HepG2 (cell line): ENCODE data around the gene ARAP3. TPM values are rescaled to one million over a fixed set of nuclear protein-coding genes. Genes with fewer than 3 reads are reported as not detected.

ENCODE experiments used
- ATAC-seq: fragments of 200-7000 bp; cut with Tn5 transposase; 3 replicates; pipeline ENCODE4 v1.9.1; 2020; ENCODE audit warnings: mild to moderate bottlenecking, moderate library complexity
- BruUV-seq: library from RNA; stranded (reverse); fragments of 400-500 nt; replicated peaks from 2 replicates; lab custom pipeline; 2021; lab: Mats Ljungman, UMichigan
- CTCF ChIA-PET: fragments of 300-600 bp; formaldehyde crosslinking; extraction: SDS; loops from one replicate; lab custom pipeline; 2021; ENCODE audit warnings: low total read pairs, inconsistent platforms, low intra/inter-chr PET ratio; lab: Yijun Ruan, JAX
- POLR2A ChIA-PET: fragments of 350-600 bp; sonication (Branson Sonifier 250); formaldehyde crosslinking; loops from one replicate; lab custom pipeline; 2020; ENCODE audit warnings: antibody characterized with exemption, inconsistent platforms; lab: Yijun Ruan, JAX
- DNase-seq: peaks from one replicate; pipeline ENCODE4 v3.0.0-alpha.2; 2015; ENCODE audit warnings: low spot score
- FAIRE-seq: peaks from 3 replicates; lab custom pipeline; 2011; peaks lifted over from hg19 to GRCh38; lab: Jason Lieb, UNC
- H2AFZ ChIP-seq: one replicate; pipeline ENCODE4 v1.6.1; 2011; ENCODE audit warnings: low read length, inconsistent platforms
- H3K27ac ChIP-seq: fragments of 300-600 bp; 3 replicates; pipeline ENCODE4 v1.8.0; 2011; ENCODE audit warnings: mixed run types, mild to moderate bottlenecking, mixed read lengths, low read length, inconsistent platforms; ENCODE audit not compliant: insufficient read depth; ENCODE audit errors: extremely low read length
- H3K27me3 ChIP-seq, 2 experiments: fragments of 200-600 bp in 1 of 2; 2 replicates in 1 of 2; 3 replicates in 1 of 2; pipeline versions ENCODE4 v1.6.0 to v1.8.0; 2011; ENCODE audit warnings: low read length in 2 of 2, mild to moderate bottlenecking in 2 of 2, moderate library complexity in 2 of 2, inconsistent platforms in 1 of 2; ENCODE audit not compliant: insufficient read depth in 2 of 2, control insufficient read depth in 1 of 2
- H3K36me3 ChIP-seq, 2 experiments: fragments of 200-600 bp in 1 of 2; replicated peaks in 1 of 2; 2 replicates in 1 of 2; 3 replicates in 1 of 2; pipeline versions ENCODE4 v1.5.1 to v1.8.0; 2011; ENCODE audit warnings: low read length in 2 of 2, inconsistent platforms in 1 of 2; ENCODE audit not compliant: insufficient read depth in 2 of 2, control insufficient read depth in 1 of 2
- H3K4me1 ChIP-seq: 2 replicates; pipeline ENCODE4 v1.5.1; 2012; ENCODE audit warnings: low read length, inconsistent platforms; ENCODE audit not compliant: insufficient read depth
- H3K4me2 ChIP-seq: 2 replicates; pipeline ENCODE4 v1.6.0; 2011; ENCODE audit warnings: low read depth, low read length, inconsistent platforms
- H3K4me3 ChIP-seq, 3 experiments: fragments of 200-600 bp in 1 of 3; sonication (generic), shearing (Covaris generic) in 1 of 3; replicated peaks in 1 of 3; 2 replicates each; pipeline ENCODE4 v1.5.1; 2011 to 2016; ENCODE audit warnings: low read length in 3 of 3, inconsistent platforms in 2 of 3, low read depth in 2 of 3, mild to moderate bottlenecking in 2 of 3, control low read depth in 1 of 3, mixed read lengths in 1 of 3; ENCODE audit not compliant: insufficient read depth in 1 of 3
- H3K79me2 ChIP-seq: one replicate; pipeline ENCODE4 v1.6.1; 2011; ENCODE audit warnings: low read length, inconsistent platforms; ENCODE audit not compliant: insufficient read depth
- H3K9ac ChIP-seq: 2 replicates; pipeline ENCODE4 v1.6.0; 2011; ENCODE audit warnings: mild to moderate bottlenecking, low read depth, low read length, inconsistent platforms; ENCODE audit not compliant: insufficient read depth
- H3K9me3 ChIP-seq: 2 replicates; pipeline ENCODE4 v1.5.1; 2012; ENCODE audit warnings: mild to moderate bottlenecking, low read length
- H4K20me1 ChIP-seq: 2 replicates; pipeline ENCODE4 v1.6.0; 2011; ENCODE audit warnings: inconsistent platforms, mild to moderate bottlenecking, low read length, moderate library complexity; ENCODE audit not compliant: insufficient read depth
- CEBPZ ChIP-seq: IDR thresholded peaks from 2 replicates; pipeline ENCODE4 v1.6.1; 2012; ENCODE audit warnings: low read length, improper control_type of control experiment
- CSRNP2 ChIP-seq: sonication (generic); formaldehyde crosslinking; conservative IDR thresholded peaks from 2 replicates; pipeline ENCODE4 v1.8.0; 2022; ENCODE audit warnings: low read depth, missing genetic modification reagents
- HNRNPUL1 ChIP-seq: fragments of 200-400 bp; formaldehyde crosslinking; IDR thresholded peaks from 2 replicates; pipeline ENCODE4 v1.6.1; 2017; ENCODE audit warnings: low read depth, mild to moderate bottlenecking, low read length, moderate library complexity
- IRF2 ChIP-seq: IDR thresholded peaks from 2 replicates; pipeline ENCODE4 v1.6.1; 2018; ENCODE audit warnings: missing genetic modification reagents, missing compliant biosample characterization
- MAFK ChIP-seq, 2 experiments: IDR thresholded peaks in 1 of 2; conservative IDR thresholded peaks in 1 of 2; 2 replicates each; pipeline ENCODE4 v1.6.1; 2011; ENCODE audit warnings: improper control_type of control experiment in 2 of 2, low read length in 2 of 2
- POLR2G ChIP-seq: fragments of 200-400 bp; formaldehyde crosslinking; IDR thresholded peaks from 2 replicates; pipeline ENCODE4 v1.6.1; 2018; ENCODE audit warnings: mild to moderate bottlenecking, low read depth, low read length, moderate library complexity
- SKI ChIP-seq: fragments of 450-650 bp; IDR thresholded peaks from one replicate; pipeline ENCODE4 v1.6.1; 2018; ENCODE audit warnings: mild to moderate bottlenecking; ENCODE audit not compliant: partially characterized antibody
- SMAD1 ChIP-seq: sonication (generic); formaldehyde crosslinking; IDR thresholded peaks from 2 replicates; pipeline ENCODE4 v1.4.0; 2020; ENCODE audit warnings: missing genetic modification reagents, low read depth, mild to moderate bottlenecking, borderline replicate concordance
- THYN1 ChIP-seq: sonication (generic); formaldehyde crosslinking; IDR thresholded peaks from 2 replicates; pipeline ENCODE4 v1.8.1; 2023; ENCODE audit warnings: low read depth, mild to moderate bottlenecking, moderate library complexity, missing genetic modification reagents, borderline replicate concordance
- ZKSCAN5 ChIP-seq: sonication (generic); formaldehyde crosslinking; IDR thresholded peaks from 2 replicates; pipeline ENCODE4 v1.5.1; 2020; ENCODE audit warnings: mild to moderate bottlenecking, missing genetic modification reagents
- ZNF33A ChIP-seq: sonication (generic); formaldehyde crosslinking; IDR thresholded peaks from 2 replicates; pipeline ENCODE4 v1.5.1; 2020; ENCODE audit warnings: missing genetic modification reagents, mild to moderate bottlenecking, moderate library complexity, borderline replicate concordance
- ZNF468 ChIP-seq: sonication (generic); formaldehyde crosslinking; IDR thresholded peaks from 2 replicates; pipeline ENCODE4 v1.8.0; 2022; ENCODE audit warnings: mild to moderate bottlenecking, moderate library complexity, missing genetic modification reagents
- ZNF567 ChIP-seq: sonication (generic); formaldehyde crosslinking; IDR thresholded peaks from 2 replicates; pipeline ENCODE4 v1.8.1; 2023; ENCODE audit warnings: mild to moderate bottlenecking, missing genetic modification reagents, borderline replicate concordance
- ZNF672 ChIP-seq: sonication (generic); formaldehyde crosslinking; IDR thresholded peaks from 2 replicates; pipeline ENCODE4 v1.8.1; 2022; ENCODE audit warnings: missing genetic modification reagents
- WGBS: methylation state at CpG from one replicate; pipeline ENCODE4 v1.1.6; 2017; ENCODE audit warnings: low lambda C conversion rate; 5-methylcytosine and 5-hydroxymethylcytosine counted together
- in situ Hi-C: cut with HindIII; loops from 2 replicates; pipeline ENCODE4 v1.10.0; 2017; ENCODE audit warnings: low pct_unique_long_range_greater_than_20kb; ENCODE audit not compliant: extremely low pct_ligation_motif_present
- intact Hi-C: fragments of 100-400 bp; cut with micrococcal nuclease; formaldehyde crosslinking; loops from one replicate; pipeline ENCODE4 v1.10.0; 2022; ENCODE audit not compliant: unreplicated experiment
- polyA plus RNA-seq, 8 experiments: library from polyadenylated mRNA; depleted of rRNA in 3 of 8; stranded (reverse) in 7 of 8; unstranded in 1 of 8; fragments of >200 nt; fragmentation: Illumina TruSeq in 4 of 8; extraction: Trizol in 4 of 8; gene quantifications; 2 replicates each; pipeline versions ENCODE4 v1.2.1 to v1.2.3, GENCODE V29; 2011 to 2016; ENCODE audit warnings: low read depth in 4 of 8, missing spikeins in 1 of 8, mixed read lengths in 1 of 8; ENCODE audit not compliant: insufficient read depth in 1 of 8
- total RNA-seq, 5 experiments: library from RNA; depleted of rRNA; stranded (reverse); fragments of >200 nt; fragmentation: Illumina TruSeq; extraction: Trizol; gene quantifications; 2 replicates each; pipeline ENCODE4 v1.2.3, GENCODE V29; 2016; ENCODE audit warnings: low read depth in 1 of 5

Gene ARAP3
- total and polyA plus RNA-seq, 2 of the 13 experiments (the other 11 are each of a cell fraction or from before 2014, with no cell fraction given): 0.25 TPM; not detected in 1

GRCh38 chr5:141647242-141647641 is 34.8 kb downstream of the ARAP3 start:
- H3K79me2 ChIP-seq: no peaks in the 10 kb centered on the region
- CTCF ChIA-PET: no interaction called here
- 0 out of 2 replicates have a peak, but pooled peaks have one; percentile 13 for TF ChIP-seq POLR2G
- TF ChIP-seq HNRNPUL1: no peak
- TF ChIP-seq, all 625 proteins: peak for 1
- H3K27me3 ChIP-seq: no peaks in the 10 kb centered on the region; a peak in 1 of 5 replicates
- H3K27ac ChIP-seq: no peak overlapping the region
- peaks cover 0 to 10% of the 10 kb centered on the region in 2 experiments; a peak in 1 of 5 replicates for H3K36me3 ChIP-seq
- no peak overlapping the region for H3K9ac ChIP-seq
- POLR2A ChIA-PET: interaction anchor here (2.3 kb wide), 1 partner anchor 10 kb away, joined by 9 read pairs; the partner anchor contains the start of genes HDAC3 and RELL2
- in situ Hi-C loops (no loop called here), intact Hi-C loops (no loop called here)
- no TSS peak for BruUV-seq
- H2AFZ ChIP-seq: no peak overlapping the region
- H3K4me3 ChIP-seq: no peak overlapping the region
- no peak for FAIRE-seq
- peaks cover 17% of the 10 kb centered on the region for H3K4me1 ChIP-seq
- WGBS: 91% methylated on average over 5 of the region's 5 CpGs
- no peaks in the 10 kb centered on the region for H4K20me1 ChIP-seq
- ATAC-seq: no peak
- no peak for DNase-seq
- no peaks in the 10 kb centered on the region for H3K9me3 ChIP-seq
- H3K4me2 ChIP-seq: no peak overlapping the region

- ChIA-PET POLR2A (interaction anchor here (2.3 kb wide), 1 partner anchor 9 kb away, joined by 9 read pairs; the partner anchor contains the start of genes HDAC3 and RELL2), CTCF (no interaction called here)
- 94% methylated on average over 6 of the region's 6 CpGs for WGBS
- Histone ChIP-seq H3K27me3 (no peaks in the 10 kb centered on the region), H4K20me1 (no peaks in the 10 kb centered on the region), H3K9me3 (no peaks in the 10 kb centered on the region), H3K9ac (no peak overlapping the region), H3K79me2 (no peaks in the 10 kb centered on the region), H3K4me1 (peaks cover 10% of the 10 kb centered on the region), H3K4me2 (no peak overlapping the region), H3K36me3 (peaks cover 0 to 13% of the 10 kb centered on the region in 2 experiments; a peak in 1 of 5 replicates), H3K27ac (no peak overlapping the region), H2AFZ (no peak overlapping the region), H3K4me3 (no peak overlapping the region)
- FAIRE-seq (no peak), ATAC-seq (no peak), DNase-seq (no peak)
- intact Hi-C loops (no loop called here), in situ Hi-C loops (no loop called here)
- BruUV-seq: no TSS peak
- no peak for TF ChIP-seq IRF2
- TF ChIP-seq ZNF468 (CRISPR knock-in tag): no peak
- TF ChIP-seq SKI: no peak
- TF ChIP-seq ZNF33A (CRISPR knock-in tag): no peak
- no peak for TF ChIP-seq ZKSCAN5 (CRISPR knock-in tag)
- no peak for TF ChIP-seq MAFK (conservative IDR thresholded peaks at IDR 0.05 in 1 of 2, IDR thresholded peaks at IDR 0.05 in 1 of 2; ENCODE audit: low read length in 2 of 2)
- no peak for TF ChIP-seq CSRNP2 (CRISPR knock-in tag)
- TF ChIP-seq SMAD1: no peak
- TF ChIP-seq ZNF672 (CRISPR knock-in tag): no peak
- no peak for TF ChIP-seq THYN1
- TF ChIP-seq ZNF567 (CRISPR knock-in tag): no peak
- no peak for TF ChIP-seq CEBPZ
Measured at GRCh38 chr5:141646026-141646425, 36.0 kb downstream of the ARAP3 start.
